ENCODE data around the gene ARHGAP36.

The ARHGAP36 gene

GRCh38 chrX:131083510-131084142 lies 25.5 kb downstream of the ARHGAP36 start:
- H3K36me3 Mint-ChIP-seq (ENCODE audit: insufficient read depth): no peaks in the 10 kb centered on the region
- no peak for ATAC-seq (replicated peaks; ENCODE audit: extremely low read depth, poor library complexity, severe bottlenecking)

DNA sequence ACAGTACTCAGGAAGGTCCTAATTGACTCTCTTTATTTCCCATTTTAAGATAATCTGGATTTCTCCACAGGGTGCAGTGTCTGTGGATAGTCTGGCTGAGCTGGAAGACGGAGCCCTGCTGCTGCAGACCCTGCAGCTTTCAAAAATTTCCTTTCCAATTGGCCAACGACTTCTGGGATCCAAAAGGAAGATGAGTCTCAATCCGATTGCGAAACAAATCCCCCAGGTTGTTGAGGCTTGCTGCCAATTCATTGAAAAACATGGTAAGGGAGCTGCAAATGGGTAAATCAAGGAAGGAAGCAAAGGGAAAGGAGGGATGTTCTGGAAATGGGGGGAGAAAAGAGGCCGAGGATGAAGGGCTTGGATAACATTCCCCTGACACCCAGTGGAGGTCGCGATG lies 26.0 kb downstream of the ARHGAP36 start:
- H3K36me3 Mint-ChIP-seq (ENCODE audit: insufficient read depth): no peaks in the 10 kb centered on the region
- DNase-seq (ENCODE audit: low spot score in 2 of 2) (no peak), ATAC-seq (replicated peaks; ENCODE audit: extremely low read depth, poor library complexity, severe bottlenecking) (no peak)
- H3K4me1 Mint-ChIP-seq: no peaks in the 10 kb centered on the region
- no peak overlapping the region for H3K27ac Mint-ChIP-seq (ENCODE audit: low read depth)
- H3K9me3 Mint-ChIP-seq: peaks cover 4% of the 10 kb centered on the region
- no peak overlapping the region for H3K4me3 Mint-ChIP-seq
- H3K27me3 Mint-ChIP-seq: peaks cover 55% of the 10 kb centered on the region

More at GRCh38 chrX:131083510-131084142, 25.5 kb downstream of the ARHGAP36 start:
- no peak for DNase-seq (ENCODE audit: low spot score in 2 of 2)
- Mint-ChIP-seq H3K27ac (ENCODE audit: low read depth) (no peak overlapping the region), H3K27me3 (peaks cover 61% of the 10 kb centered on the region), H3K4me3 (no peak overlapping the region), H3K4me1 (no peaks in the 10 kb centered on the region), H3K9me3 (peaks cover 4% of the 10 kb centered on the region)

GRCh38 chrX:131136776-131137175 lies 78.6 kb downstream of the ARHGAP36 start:
- Mint-ChIP-seq H3K4me3 (no peak overlapping the region), H3K27ac (ENCODE audit: low read depth) (no peak overlapping the region), H3K36me3 (ENCODE audit: insufficient read depth) (no peaks in the 10 kb centered on the region), H3K27me3 (no peaks in the 10 kb centered on the region), H3K9me3 (no peaks in the 10 kb centered on the region), H3K4me1 (no peaks in the 10 kb centered on the region)
- no peak for DNase-seq (ENCODE audit: low spot score in 2 of 2)
- ATAC-seq (replicated peaks; ENCODE audit: extremely low read depth, poor library complexity, severe bottlenecking): no peak

DNA sequence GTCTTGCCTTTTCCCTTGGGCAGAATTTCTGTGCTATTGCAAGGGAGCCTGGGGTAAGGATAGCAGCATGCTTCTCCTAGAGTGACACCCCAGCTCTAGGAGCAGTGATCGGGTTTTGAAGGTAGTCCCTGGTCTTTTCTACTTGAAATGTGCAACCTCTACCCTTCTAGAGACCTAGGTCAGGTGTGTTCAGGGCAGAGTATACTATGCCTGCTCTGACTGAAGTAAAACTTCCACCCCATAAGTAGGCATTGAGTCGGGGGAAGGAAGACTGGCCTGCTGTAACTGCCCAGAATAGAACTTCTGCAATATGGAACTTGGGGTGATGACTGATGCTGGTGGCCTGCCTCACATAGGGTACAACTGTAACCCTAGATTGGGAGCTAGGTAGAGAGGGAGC lies 80.9 kb downstream of the ARHGAP36 start:
- no peaks in the 10 kb centered on the region for H3K27me3 Mint-ChIP-seq
- no peaks in the 10 kb centered on the region for H3K9me3 Mint-ChIP-seq
- H3K27ac Mint-ChIP-seq (ENCODE audit: low read depth): no peak overlapping the region
- no peaks in the 10 kb centered on the region for H3K4me1 Mint-ChIP-seq
- DNase-seq (ENCODE audit: low spot score in 2 of 2) (no peak), ATAC-seq (replicated peaks; ENCODE audit: extremely low read depth, poor library complexity, severe bottlenecking) (no peak)
- no peak overlapping the region for H3K4me3 Mint-ChIP-seq
- no peaks in the 10 kb centered on the region for H3K36me3 Mint-ChIP-seq (ENCODE audit: insufficient read depth)
